Osteoblast (primary cell): Measurements from ENCODE around the gene ASIC3. TPM values are rescaled to one million over a fixed set of nuclear protein-coding genes. Genes with fewer than 3 reads are reported as not detected.

Experiments
- DNase-seq: peaks from one replicate; pipeline ENCODE4 v3.0.0; 2011; ENCODE audit warnings: low spot score, mixed read lengths; ENCODE audit not compliant: insufficient read length; ENCODE audit errors: missing footprints
- H2AFZ ChIP-seq: 2 replicates; pipeline ENCODE4 v1.6.0; 2011; ENCODE audit warnings: mild to moderate bottlenecking, low read length
- H3K27ac ChIP-seq: 2 replicates; pipeline ENCODE4 v1.5.1; 2011; ENCODE audit warnings: mild to moderate bottlenecking, low read depth, low read length, moderate library complexity
- H3K27me3 ChIP-seq: 2 replicates; pipeline ENCODE4 v1.6.0; 2012; ENCODE audit warnings: mild to moderate bottlenecking, control low read depth, inconsistent platforms, low read length, moderate library complexity; ENCODE audit not compliant: insufficient read depth
- H3K36me3 ChIP-seq: 2 replicates; pipeline ENCODE4 v1.5.1; 2011; ENCODE audit warnings: mild to moderate bottlenecking, low read length, control low read depth, moderate library complexity; ENCODE audit not compliant: insufficient read depth
- H3K4me1 ChIP-seq: 2 replicates; pipeline ENCODE4 v1.5.1; 2011; ENCODE audit warnings: mild to moderate bottlenecking, low read length, control low read depth, moderate library complexity; ENCODE audit not compliant: insufficient read depth
- H3K4me2 ChIP-seq: 2 replicates; pipeline ENCODE4 v1.6.0; 2011; ENCODE audit warnings: mild to moderate bottlenecking, low read length; ENCODE audit not compliant: insufficient read depth
- H3K4me3 ChIP-seq: fragments of 200-600 bp; sonication (generic); 3 replicates; pipeline ENCODE4 v1.5.1; 2012; ENCODE audit warnings: mild to moderate bottlenecking, low read length, inconsistent platforms; ENCODE audit not compliant: insufficient read depth
- H3K79me2 ChIP-seq: 2 replicates; pipeline ENCODE4 v1.6.0; 2012; ENCODE audit warnings: mild to moderate bottlenecking, low read length, control low read depth, inconsistent platforms; ENCODE audit not compliant: insufficient read depth
- H3K9me3 ChIP-seq: 2 replicates; pipeline ENCODE4 v1.5.1; 2011; ENCODE audit warnings: low read depth, low read length, control low read depth
- H4K20me1 ChIP-seq: 2 replicates; pipeline ENCODE4 v1.6.0; 2012; ENCODE audit warnings: mild to moderate bottlenecking, low read length, control low read depth; ENCODE audit not compliant: insufficient read depth
- CTCF ChIP-seq: IDR thresholded peaks from 2 replicates; pipeline ENCODE4 v1.5.1; 2011; ENCODE audit warnings: mild to moderate bottlenecking, low read depth, low read length, moderate library complexity; ENCODE audit errors: extremely low read depth
- total RNA-seq: library from RNA; depleted of rRNA; stranded (reverse); fragments of >200 nt; gene quantifications from 2 replicates; pipeline ENCODE4 v1.2.3, GENCODE V29; 2012

ASIC3 gene
- total RNA-seq, 1 donor: under 0.01 TPM

- DNase-seq: peak; percentile 77
- H4K20me1 ChIP-seq: no peaks in the 10 kb centered on the region
- no peak overlapping the region for H3K4me3 ChIP-seq
- no peak overlapping the region for H3K27ac ChIP-seq
- H3K4me1 ChIP-seq: peaks cover 9% of the 10 kb centered on the region
- no peak overlapping the region for H2AFZ ChIP-seq
- peaks cover 6% of the 10 kb centered on the region for H3K27me3 ChIP-seq
- no peaks in the 10 kb centered on the region for H3K36me3 ChIP-seq
- no peaks in the 10 kb centered on the region for H3K79me2 ChIP-seq
- H3K9me3 ChIP-seq: no peaks in the 10 kb centered on the region
- no peak overlapping the region for H3K4me2 ChIP-seq
- no peak for TF ChIP-seq CTCF
These were observed 36.2 kb upstream of the ASIC3 start for GRCh38 chr7:151012031-151012692.

GRCh38 chr7:151012911-151013347 lies 35.4 kb upstream of the ASIC3 start:
- H3K4me1 ChIP-seq: peaks cover 9% of the 10 kb centered on the region
- TF ChIP-seq CTCF: peak; percentile 57
- no peaks in the 10 kb centered on the region for H3K9me3 ChIP-seq
- no peak overlapping the region for H3K27ac ChIP-seq
- H3K27me3 ChIP-seq: peaks cover 12% of the 10 kb centered on the region
- no peaks in the 10 kb centered on the region for H3K79me2 ChIP-seq
- H3K4me3 ChIP-seq: peak overlapping the region; percentile 15
- DNase-seq: peak; percentile 93
- H4K20me1 ChIP-seq: no peaks in the 10 kb centered on the region
- H3K4me2 ChIP-seq: peak overlapping the region; percentile 19
- H3K36me3 ChIP-seq: no peaks in the 10 kb centered on the region
- peak overlapping the region; percentile 31 for H2AFZ ChIP-seq

GRCh38 chr7:151013356-151013732 lies 35.0 kb upstream of the ASIC3 start:
- TF ChIP-seq CTCF: no peak
- Histone ChIP-seq H4K20me1 (no peaks in the 10 kb centered on the region), H3K79me2 (no peaks in the 10 kb centered on the region), H3K9me3 (no peaks in the 10 kb centered on the region), H2AFZ (no peak overlapping the region), H3K27me3 (peaks cover 15% of the 10 kb centered on the region), H3K4me2 (peak overlapping the region; percentile 82), H3K27ac (no peak overlapping the region), H3K36me3 (no peaks in the 10 kb centered on the region), H3K4me3 (peak overlapping the region; percentile 69), H3K4me1 (peaks cover 9% of the 10 kb centered on the region)
- DNase-seq: peak; percentile 81

GRCh38 chr7:151013733-151014497 lies 34.4 kb upstream of the ASIC3 start:
- TF ChIP-seq CTCF: peak; percentile 11
- H3K4me3 ChIP-seq: peak overlapping the region; percentile 69
- no peaks in the 10 kb centered on the region for H3K36me3 ChIP-seq
- H2AFZ ChIP-seq: peak overlapping the region; percentile 87
- peak overlapping the region; percentile 82 for H3K4me2 ChIP-seq
- peaks cover 9% of the 10 kb centered on the region for H3K4me1 ChIP-seq
- H3K27me3 ChIP-seq: peaks cover 20% of the 10 kb centered on the region
- no peak overlapping the region for H3K27ac ChIP-seq
- peak; percentile 97 for DNase-seq
- H3K79me2 ChIP-seq: no peaks in the 10 kb centered on the region
- no peaks in the 10 kb centered on the region for H3K9me3 ChIP-seq
- H4K20me1 ChIP-seq: no peaks in the 10 kb centered on the region
